Astrocyte (in vitro differentiated cells and primary cell): ENCODE results near the gene TMEM178B. TPM values are rescaled to one million over a fixed set of nuclear protein-coding genes. Genes with fewer than 3 reads are reported as not detected.

Source experiments
- DNase-seq: peaks from one replicate; pipeline ENCODE4 v3.0.0-alpha.2; 2010; ENCODE audit warnings: low read depth
- FAIRE-seq: peaks from 2 replicates; lab custom pipeline; 2011; peaks lifted over from hg19 to GRCh38; lab: Jason Lieb, UNC
- H2AFZ ChIP-seq: 2 replicates; pipeline ENCODE4 v1.6.0; 2012; ENCODE audit warnings: low read depth, low read length, inconsistent platforms
- H3K27ac ChIP-seq: 2 replicates; pipeline ENCODE4 v1.5.1; 2011; ENCODE audit warnings: low read depth, low read length, inconsistent platforms
- H3K27me3 ChIP-seq: 2 replicates; pipeline ENCODE4 v1.6.0; 2011; ENCODE audit warnings: low read length, inconsistent platforms; ENCODE audit not compliant: insufficient read depth
- H3K36me3 ChIP-seq: 2 replicates; pipeline ENCODE4 v1.5.1; 2011; ENCODE audit warnings: low read length, inconsistent platforms; ENCODE audit not compliant: insufficient read depth
- H3K4me1 ChIP-seq: 2 replicates; pipeline ENCODE4 v1.5.1; 2011; ENCODE audit warnings: low read length, inconsistent platforms; ENCODE audit not compliant: insufficient read depth
- H3K4me2 ChIP-seq: 2 replicates; pipeline ENCODE4 v1.6.0; 2012; ENCODE audit warnings: low read length, inconsistent platforms
- H3K4me3 ChIP-seq: 2 replicates; pipeline ENCODE4 v1.5.1; 2011; ENCODE audit warnings: low read depth, mild to moderate bottlenecking, low read length, inconsistent platforms; ENCODE audit not compliant: insufficient read depth
- H3K79me2 ChIP-seq: 2 replicates; pipeline ENCODE4 v1.6.0; 2012; ENCODE audit warnings: mild to moderate bottlenecking, low read length, inconsistent platforms; ENCODE audit not compliant: insufficient read depth
- H3K9ac ChIP-seq: 2 replicates; pipeline ENCODE4 v1.6.0; 2012; ENCODE audit warnings: mild to moderate bottlenecking, low read length, inconsistent platforms
- H3K9me3 ChIP-seq: 2 replicates; pipeline ENCODE4 v1.5.1; 2012; ENCODE audit warnings: low read depth, mild to moderate bottlenecking, low read length, inconsistent platforms; ENCODE audit not compliant: insufficient read depth
- H4K20me1 ChIP-seq: 2 replicates; pipeline ENCODE4 v1.6.0; 2012; ENCODE audit warnings: low read length, inconsistent platforms; ENCODE audit not compliant: insufficient read depth
- H3K27ac Mint-ChIP-seq: one replicate; pipeline ENCODE4 v1.8.0; 2021; ENCODE audit warnings: mild to moderate bottlenecking, mixed read lengths; ENCODE audit not compliant: unreplicated experiment
- H3K27me3 Mint-ChIP-seq: one replicate; pipeline ENCODE4 v1.8.0; 2021; ENCODE audit warnings: low read depth, mixed read lengths; ENCODE audit not compliant: unreplicated experiment
- H3K36me3 Mint-ChIP-seq: one replicate; pipeline ENCODE4 v1.8.0; 2021; ENCODE audit warnings: low read depth, mixed read lengths; ENCODE audit not compliant: unreplicated experiment
- H3K4me1 Mint-ChIP-seq: one replicate; pipeline ENCODE4 v1.8.0; 2021; ENCODE audit warnings: low read depth, mixed read lengths; ENCODE audit not compliant: unreplicated experiment
- H3K4me3 Mint-ChIP-seq: one replicate; pipeline ENCODE4 v1.8.0; 2021; ENCODE audit warnings: mild to moderate bottlenecking, moderate library complexity, mixed read lengths; ENCODE audit not compliant: unreplicated experiment
- H3K9me3 Mint-ChIP-seq: one replicate; pipeline ENCODE4 v1.8.0; 2021; ENCODE audit warnings: mild to moderate bottlenecking, mixed read lengths; ENCODE audit not compliant: unreplicated experiment
- CTCF ChIP-seq: IDR thresholded peaks from 2 replicates; pipeline ENCODE4 v1.5.1; 2011; ENCODE audit warnings: low read depth, mild to moderate bottlenecking, inconsistent platforms, low read length, moderate library complexity; ENCODE audit not compliant: insufficient read depth
- EZH2 ChIP-seq: IDR thresholded peaks from 2 replicates; pipeline ENCODE4 v1.6.1; 2012; ENCODE audit warnings: mild to moderate bottlenecking, low read length, inconsistent platforms; ENCODE audit not compliant: insufficient read depth
- total RNA-seq: library from RNA; stranded (reverse); gene quantifications from 2 replicates; pipeline ENCODE4 v1.2.1, GENCODE V29; 2021

Gene TMEM178B
- total RNA-seq, 1 donor from 2014 or later: 3.9 TPM

- TF ChIP-seq CTCF (no peak), EZH2 (no peak)
- Histone ChIP-seq H3K27me3 (no peaks in the 10 kb centered on the region), H3K36me3 (no peaks in the 10 kb centered on the region), H2AFZ (no peak overlapping the region), H3K9me3 (no peaks in the 10 kb centered on the region), H3K4me3 (no peak overlapping the region), H3K79me2 (no peaks in the 10 kb centered on the region), H3K4me2 (no peak overlapping the region), H3K27ac (no peak overlapping the region), H3K4me1 (no peaks in the 10 kb centered on the region), H4K20me1 (no peaks in the 10 kb centered on the region), H3K9ac (no peak overlapping the region)
- Mint-ChIP-seq H3K4me3 (no peak overlapping the region), H3K27me3 (no peaks in the 10 kb centered on the region), H3K9me3 (no peaks in the 10 kb centered on the region), H3K36me3 (no peaks in the 10 kb centered on the region), H3K27ac (no peak overlapping the region), H3K4me1 (no peaks in the 10 kb centered on the region)
- DNase-seq (no peak), FAIRE-seq (no peak)
These were observed 68.2 kb downstream of the TMEM178B start for GRCh38 chr7:141142058-141142457.

- no peak for FAIRE-seq
These were observed 71.2 kb downstream of the TMEM178B start for GRCh38 chr7:141144921-141145629.

More at GRCh38 chr7:141144921-141145629, 71.2 kb downstream of the TMEM178B start:
- Mint-ChIP-seq H3K27me3 (no peaks in the 10 kb centered on the region), H3K4me1 (no peaks in the 10 kb centered on the region), H3K4me3 (no peak overlapping the region), H3K9me3 (no peaks in the 10 kb centered on the region), H3K36me3 (no peaks in the 10 kb centered on the region), H3K27ac (no peak overlapping the region)
- no peak overlapping the region for H3K4me3 ChIP-seq
- H3K9me3 ChIP-seq: no peaks in the 10 kb centered on the region
- no peak overlapping the region for H3K4me2 ChIP-seq
- no peaks in the 10 kb centered on the region for H3K4me1 ChIP-seq
- H3K9ac ChIP-seq: no peak overlapping the region
- no peaks in the 10 kb centered on the region for H4K20me1 ChIP-seq
- H3K36me3 ChIP-seq: no peaks in the 10 kb centered on the region
- TF ChIP-seq CTCF (no peak), EZH2 (no peak)
- no peaks in the 10 kb centered on the region for H3K79me2 ChIP-seq
- no peak for DNase-seq
- H2AFZ ChIP-seq: no peak overlapping the region
- no peaks in the 10 kb centered on the region for H3K27me3 ChIP-seq
- no peak overlapping the region for H3K27ac ChIP-seq
